Breast epithelium (tissue), 3 donors: ENCODE data around the gene XYLT1.

Experiments used
- POLR2AphosphoS5 ChIP-seq, 3 donors: sonication (generic); formaldehyde crosslinking; IDR thresholded peaks; one replicate each; pipeline ENCODE4 v1.6.1; 2017; ENCODE audit warnings: antibody characterized with exemption in 3 of 3
- TF ChIP-seq, protein P1 (sequence below), 3 donors: fragments of 450-650 bp; IDR thresholded peaks; one replicate each; pipeline ENCODE4 v1.5.1; 2016 to 2017; ENCODE audit warnings: antibody characterized with exemption in 3 of 3, mild to moderate bottlenecking in 3 of 3, moderate library complexity in 3 of 3

- TF ChIP-seq, protein P1, sequence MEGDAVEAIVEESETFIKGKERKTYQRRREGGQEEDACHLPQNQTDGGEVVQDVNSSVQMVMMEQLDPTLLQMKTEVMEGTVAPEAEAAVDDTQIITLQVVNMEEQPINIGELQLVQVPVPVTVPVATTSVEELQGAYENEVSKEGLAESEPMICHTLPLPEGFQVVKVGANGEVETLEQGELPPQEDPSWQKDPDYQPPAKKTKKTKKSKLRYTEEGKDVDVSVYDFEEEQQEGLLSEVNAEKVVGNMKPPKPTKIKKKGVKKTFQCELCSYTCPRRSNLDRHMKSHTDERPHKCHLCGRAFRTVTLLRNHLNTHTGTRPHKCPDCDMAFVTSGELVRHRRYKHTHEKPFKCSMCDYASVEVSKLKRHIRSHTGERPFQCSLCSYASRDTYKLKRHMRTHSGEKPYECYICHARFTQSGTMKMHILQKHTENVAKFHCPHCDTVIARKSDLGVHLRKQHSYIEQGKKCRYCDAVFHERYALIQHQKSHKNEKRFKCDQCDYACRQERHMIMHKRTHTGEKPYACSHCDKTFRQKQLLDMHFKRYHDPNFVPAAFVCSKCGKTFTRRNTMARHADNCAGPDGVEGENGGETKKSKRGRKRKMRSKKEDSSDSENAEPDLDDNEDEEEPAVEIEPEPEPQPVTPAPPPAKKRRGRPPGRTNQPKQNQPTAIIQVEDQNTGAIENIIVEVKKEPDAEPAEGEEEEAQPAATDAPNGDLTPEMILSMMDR (IDR thresholded peaks at IDR 0.05), result no peak
- no peak for TF ChIP-seq POLR2AphosphoS5 (IDR thresholded peaks at IDR 0.05)
Observed at GRCh38 chr16:17296431-17296830, 174.3 kb downstream of the XYLT1 start.
